Measurements from ENCODE around the gene TRDN.

GRCh38 chr6:123636782-123637181 lies at the start of gene TRDN:
- TF ChIP-seq ZNF565 (CRISPR knock-in tag; conservative IDR thresholded peaks at IDR 0.05; ENCODE audit: low read depth) (no peak), ZFP3 (CRISPR knock-in tag; IDR thresholded peaks at IDR 0.05) (no peak)

Measured in SK-N-SH treated with all-trans-retinoic acid at 6 μM for 48 hours (cell line).